Neural cell (in vitro differentiated cells): ENCODE results near the gene LRRC58. TPM values are rescaled to one million over a fixed set of nuclear protein-coding genes. Genes with fewer than 3 reads are reported as not detected.

Experiments used
- H2AFZ ChIP-seq: fragments of 200-600, 300-800 bp; sonication (generic), shearing (Covaris generic); 2 replicates; pipeline ENCODE4 v1.6.0; 2014; ENCODE audit warnings: low read depth, mild to moderate bottlenecking, antibody characterized with exemption, low read length, moderate library complexity
- H3F3A ChIP-seq: fragments of 200-600 bp; shearing (Covaris generic); 2 replicates; pipeline ENCODE4 v1.6.1; 2016; ENCODE audit warnings: mild to moderate bottlenecking, moderate library complexity, mixed read lengths, antibody characterized with exemption, low read length; ENCODE audit not compliant: insufficient read depth, poor library complexity, severe bottlenecking
- H3K27ac ChIP-seq: fragments of 200-600, 300-800 bp; sonication (generic), shearing (Covaris generic); 2 replicates; pipeline ENCODE4 v1.5.1; 2014; ENCODE audit warnings: mild to moderate bottlenecking, low read length, moderate library complexity
- H3K27me3 ChIP-seq: fragments of 300-800, 200-600 bp; sonication (generic), shearing (Covaris generic); 2 replicates; pipeline ENCODE4 v1.6.0; 2014; ENCODE audit warnings: mild to moderate bottlenecking, low read depth, low read length, moderate library complexity; ENCODE audit not compliant: insufficient read depth
- H3K36me3 ChIP-seq: fragments of 300-800, 200-600 bp; sonication (generic), shearing (Covaris generic); 2 replicates; pipeline ENCODE4 v1.5.1; 2014; ENCODE audit warnings: mild to moderate bottlenecking, antibody characterized with exemption, low read length, moderate library complexity; ENCODE audit not compliant: insufficient read depth
- H3K4me2 ChIP-seq: fragments of 300-800, 200-600 bp; sonication (generic), shearing (Covaris generic); 2 replicates; pipeline ENCODE4 v1.6.0; 2014; ENCODE audit warnings: mild to moderate bottlenecking, low read length
- H3K4me3 ChIP-seq: fragments of 300-800, 200-600 bp; sonication (generic), shearing (Covaris generic); 2 replicates; pipeline ENCODE4 v1.5.1; 2014; ENCODE audit warnings: mild to moderate bottlenecking, low read length, moderate library complexity
- H3K79me2 ChIP-seq: fragments of 200-600 bp; shearing (Covaris generic); replicated peaks from 2 replicates; pipeline ENCODE4 v1.6.0; 2014; ENCODE audit warnings: mild to moderate bottlenecking, low read length, moderate library complexity; ENCODE audit not compliant: insufficient read depth
- H3K9ac ChIP-seq: fragments of 300-800, 200-600 bp; sonication (generic), shearing (Covaris generic); 2 replicates; pipeline ENCODE4 v1.6.1; 2016; ENCODE audit warnings: mild to moderate bottlenecking, low read length, mixed read lengths
- H3K9me2 ChIP-seq: fragments of 200-600 bp; shearing (Covaris generic); 2 replicates; pipeline ENCODE4 v1.6.1; 2016; ENCODE audit warnings: mild to moderate bottlenecking, low read length, mixed read lengths; ENCODE audit not compliant: insufficient read depth
- H3K9me3 ChIP-seq: fragments of 200-600, 300-800 bp; sonication (generic), shearing (Covaris generic); 2 replicates; pipeline ENCODE4 v1.6.1; 2016; ENCODE audit warnings: mild to moderate bottlenecking, mixed run types, low read length, moderate library complexity, mixed read lengths
- H4K20me1 ChIP-seq: fragments of 200-600 bp; shearing (Covaris generic); 2 replicates; pipeline ENCODE4 v1.6.1; 2016; ENCODE audit warnings: mild to moderate bottlenecking, mixed run types; ENCODE audit not compliant: insufficient read depth
- CTCF ChIP-seq: fragments of 450-650 bp; IDR thresholded peaks from 2 replicates; pipeline ENCODE4 v1.5.1; 2014; ENCODE audit warnings: antibody characterized with exemption, mild to moderate bottlenecking, moderate library complexity; ENCODE audit not compliant: poor library complexity, severe bottlenecking
- EP300 ChIP-seq: fragments of 450-650 bp; conservative IDR thresholded peaks from 2 replicates; pipeline ENCODE4 v1.6.1; 2014; ENCODE audit warnings: antibody characterized with exemption, mild to moderate bottlenecking, moderate library complexity; ENCODE audit not compliant: poor library complexity, severe bottlenecking
- EZH2 ChIP-seq: fragments of 200-600, 300-800 bp; shearing (Covaris generic), sonication (generic); IDR thresholded peaks from 2 replicates; pipeline ENCODE4 v1.6.1; 2014; ENCODE audit warnings: antibody characterized with exemption, low read length, borderline replicate concordance, mild to moderate bottlenecking; ENCODE audit not compliant: insufficient read depth, poor library complexity, severe bottlenecking
- MXI1 ChIP-seq: fragments of 450-650 bp; conservative IDR thresholded peaks from 2 replicates; pipeline ENCODE4 v1.6.1; 2014; ENCODE audit warnings: antibody characterized with exemption, mild to moderate bottlenecking; ENCODE audit not compliant: poor library complexity, severe bottlenecking
- POLR2AphosphoS5 ChIP-seq: IDR thresholded peaks from 2 replicates; pipeline ENCODE4 v1.6.1; 2012
- RAD21 ChIP-seq: fragments of 450-650 bp; conservative IDR thresholded peaks from 2 replicates; pipeline ENCODE4 v1.6.1; 2014; ENCODE audit warnings: antibody characterized with exemption, mild to moderate bottlenecking, moderate library complexity
- REST ChIP-seq: IDR thresholded peaks from 2 replicates; pipeline ENCODE4 v1.6.1; 2012; ENCODE audit warnings: borderline replicate concordance
- SMC3 ChIP-seq: fragments of 450-650 bp; conservative IDR thresholded peaks from 2 replicates; pipeline ENCODE4 v1.6.1; 2014; ENCODE audit warnings: antibody characterized with exemption, mild to moderate bottlenecking, moderate library complexity; ENCODE audit not compliant: poor library complexity
- TAF1 ChIP-seq: IDR thresholded peaks from 2 replicates; pipeline ENCODE4 v1.6.1; 2012; ENCODE audit warnings: low read depth
- polyA plus RNA-seq: library from polyadenylated mRNA; depleted of rRNA; stranded (reverse); fragments of >200 nt; gene quantifications from 2 replicates; pipeline ENCODE4 v1.2.3, GENCODE V29; 2014

LRRC58 gene
- polyA plus RNA-seq, 1 donor from 2014 or later: 7.8 TPM

- H3K9ac ChIP-seq: no peak overlapping the region
- TF ChIP-seq MXI1 (no peak), TAF1 (no peak), POLR2AphosphoS5 (no peak), REST (no peak), SMC3 (no peak), RAD21 (no peak), EZH2 (no peak), CTCF (no peak), EP300 (no peak)
- H3K79me2 ChIP-seq: no peaks in the 10 kb centered on the region
- no peak overlapping the region for H3K4me2 ChIP-seq
- H3K27me3 ChIP-seq: no peaks in the 10 kb centered on the region
- no peak overlapping the region for H3K4me3 ChIP-seq
- no peaks in the 10 kb centered on the region for H3F3A ChIP-seq
- H4K20me1 ChIP-seq: no peaks in the 10 kb centered on the region
- no peaks in the 10 kb centered on the region for H3K9me2 ChIP-seq
- H3K36me3 ChIP-seq: no peaks in the 10 kb centered on the region
- H3K9me3 ChIP-seq: no peaks in the 10 kb centered on the region
- no peak overlapping the region for H2AFZ ChIP-seq
- no peak overlapping the region for H3K27ac ChIP-seq
Observed at GRCh38 chr3:120304616-120305015, 44.5 kb downstream of the LRRC58 start.

DNA sequence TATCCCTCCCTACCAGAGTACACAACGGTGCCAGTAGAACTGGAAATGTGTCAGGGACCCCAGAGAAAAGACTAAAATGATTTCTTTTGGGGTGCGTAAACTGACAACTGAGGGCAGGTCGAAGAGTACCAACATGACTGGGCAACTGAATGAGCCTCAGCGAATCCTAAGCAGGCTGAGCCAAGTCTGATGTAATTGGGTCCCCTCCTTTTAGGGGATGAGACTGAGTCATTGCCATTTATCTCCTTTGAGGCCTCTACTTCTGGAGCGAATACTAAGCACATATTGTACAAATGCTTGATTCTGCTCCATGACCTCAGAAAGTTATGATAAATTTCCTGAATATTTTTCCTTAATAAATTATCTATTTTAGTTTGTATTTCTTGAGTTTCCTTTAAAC is 46.8 kb downstream of the LRRC58 start:
- H3K4me2 ChIP-seq: no peak overlapping the region
- no peak overlapping the region for H3K4me3 ChIP-seq
- H3K9me3 ChIP-seq: no peaks in the 10 kb centered on the region
- no peaks in the 10 kb centered on the region for H3F3A ChIP-seq
- no peaks in the 10 kb centered on the region for H3K27me3 ChIP-seq
- TF ChIP-seq SMC3 (no peak), TAF1 (no peak), RAD21 (no peak), EZH2 (no peak), POLR2AphosphoS5 (no peak), REST (no peak)
- no peaks in the 10 kb centered on the region for H3K9me2 ChIP-seq
- no peak overlapping the region for H3K9ac ChIP-seq
- H3K36me3 ChIP-seq: no peaks in the 10 kb centered on the region
- no peaks in the 10 kb centered on the region for H4K20me1 ChIP-seq
- no peak overlapping the region for H2AFZ ChIP-seq
- no peaks in the 10 kb centered on the region for H3K79me2 ChIP-seq
- H3K27ac ChIP-seq: no peak overlapping the region
